GM21723 (cell line): ENCODE results near the gene NUF2.
"Not testable (repeated sequence)": the region's sequence is repeated elsewhere in the genome, so short reads cannot be mapped to it uniquely, and the experiment has no call there.

Experiments used
- ATAC-seq: cut with Tn5 transposase; IDR thresholded peaks from one replicate; pipeline ENCODE4 v1.9.1; 2021; ENCODE audit warnings: mild to moderate bottlenecking, moderate library complexity; ENCODE audit not compliant: unreplicated experiment

The NUF2 gene

DNA sequence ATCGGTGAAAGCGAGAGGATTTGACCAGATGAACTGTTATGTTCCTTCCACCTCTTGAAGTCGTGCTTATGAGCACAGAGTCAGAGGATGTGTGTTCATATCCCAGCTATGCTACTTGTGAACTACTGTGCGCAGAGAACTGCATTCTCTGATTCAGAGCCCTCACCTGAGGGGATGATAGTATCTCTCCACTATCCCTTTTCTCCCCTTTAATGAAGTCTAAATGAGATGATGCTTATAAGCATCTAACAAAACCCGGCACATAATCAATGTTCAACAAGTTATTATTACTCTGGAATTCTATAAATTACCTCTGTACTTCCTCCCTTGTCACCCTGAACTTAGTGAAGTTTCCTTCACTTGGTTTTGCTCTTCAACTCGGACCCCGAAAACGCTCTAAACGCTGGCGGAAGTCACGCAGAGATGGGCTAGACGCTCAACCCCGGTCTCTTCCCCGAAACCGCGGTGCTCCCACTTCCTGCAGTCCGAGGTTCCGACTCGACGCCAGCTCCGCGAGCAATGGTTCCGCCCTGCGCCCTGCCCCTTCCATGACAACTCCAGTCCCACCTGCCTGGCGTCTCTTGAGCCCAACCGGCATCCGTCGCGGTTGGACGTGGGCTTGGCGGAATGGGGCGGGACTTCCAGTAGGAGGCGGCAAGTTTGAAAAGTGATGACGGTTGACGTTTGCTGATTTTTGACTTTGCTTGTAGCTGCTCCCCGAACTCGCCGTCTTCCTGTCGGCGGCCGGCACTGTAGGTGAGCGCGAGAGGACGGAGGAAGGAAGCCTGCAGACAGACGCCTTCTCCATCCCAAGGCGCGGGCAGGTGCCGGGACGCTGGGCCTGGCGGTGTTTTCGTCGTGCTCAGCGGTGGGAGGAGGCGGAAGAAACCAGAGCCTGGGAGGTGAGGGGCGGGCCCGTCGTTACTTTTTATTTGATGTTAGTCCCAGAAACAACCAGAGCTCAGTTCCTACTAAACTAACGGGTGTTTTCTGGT, at the start of gene NUF2:
NUF2 (plus strand) TSS at position 644 of the 995 bp plus-strand sequence. CDS start 4,098 bp downstream, outside the sequence.
- peak; percentile 96 for ATAC-seq

DNA sequence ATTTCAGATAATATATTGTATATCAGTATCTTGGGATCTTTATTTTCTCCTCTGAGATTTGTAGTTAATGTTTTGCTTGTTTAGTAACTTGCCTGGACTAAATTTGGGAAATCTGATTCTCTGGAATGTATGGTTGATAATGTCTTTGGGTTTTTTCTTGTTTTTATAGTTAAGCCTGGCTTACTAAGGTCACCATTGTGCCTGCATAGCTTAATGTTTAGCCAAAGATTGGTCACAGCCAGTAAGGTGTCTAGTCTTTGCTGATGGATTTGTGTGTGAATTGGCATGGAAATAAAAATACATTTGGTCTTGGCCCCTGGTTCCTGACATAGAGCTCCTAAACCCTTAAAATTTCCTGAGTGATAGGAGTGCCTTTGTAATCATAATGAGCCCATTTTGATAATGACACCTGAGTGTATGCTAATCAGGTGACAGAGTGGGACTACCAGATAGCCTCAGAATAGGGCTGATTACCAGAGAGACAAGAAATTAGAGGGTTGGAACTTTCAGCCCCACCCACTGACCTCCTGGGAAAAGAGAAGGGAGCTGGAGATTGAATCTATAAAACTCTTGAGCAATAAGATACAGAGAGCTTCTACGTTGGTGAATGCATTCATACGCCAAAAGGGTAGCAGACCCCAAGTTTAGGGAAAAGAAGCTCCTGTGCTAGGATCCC, 47.9 kb upstream of the NUF2 start:
- no peak for ATAC-seq

DNA sequence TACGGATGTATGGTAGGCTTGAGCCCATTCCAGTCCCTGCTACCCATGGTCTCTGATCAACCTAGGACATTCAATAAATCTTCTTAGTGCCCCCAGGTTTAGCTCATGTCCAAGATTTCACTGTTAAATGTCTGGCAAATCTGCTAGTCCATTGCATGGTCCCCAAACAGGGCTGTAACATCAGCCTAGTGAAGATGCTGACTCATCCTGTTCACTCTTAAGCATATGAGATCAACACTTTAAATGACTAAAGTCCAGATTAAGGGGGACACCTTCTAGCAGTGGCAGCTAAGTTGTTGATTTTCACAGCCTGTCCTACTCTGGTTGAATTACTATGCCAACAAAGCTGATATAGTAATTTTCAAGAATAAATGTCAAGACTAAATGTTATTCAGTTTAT, 46.5 kb upstream of the NUF2 start:
- no peak for ATAC-seq

DNA sequence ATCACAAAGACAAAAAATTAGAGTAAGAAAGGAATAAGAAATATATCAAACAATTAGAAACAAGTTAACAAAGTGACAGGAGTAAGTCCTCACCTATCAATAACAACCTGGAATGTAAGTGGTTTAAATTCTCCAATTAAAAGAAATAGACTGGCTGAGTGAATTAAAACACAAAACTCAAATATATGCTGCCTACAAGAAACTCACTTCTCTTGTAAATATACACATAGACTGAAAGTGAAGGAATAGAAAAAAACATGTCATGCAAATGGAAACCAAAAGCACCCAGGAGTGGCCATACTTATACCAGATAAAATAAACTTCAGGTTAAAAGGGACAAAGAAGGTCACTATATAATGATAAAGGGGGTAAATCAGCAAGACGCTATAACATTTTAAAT, 43.2 kb upstream of the NUF2 start:
- no peak for ATAC-seq

DNA sequence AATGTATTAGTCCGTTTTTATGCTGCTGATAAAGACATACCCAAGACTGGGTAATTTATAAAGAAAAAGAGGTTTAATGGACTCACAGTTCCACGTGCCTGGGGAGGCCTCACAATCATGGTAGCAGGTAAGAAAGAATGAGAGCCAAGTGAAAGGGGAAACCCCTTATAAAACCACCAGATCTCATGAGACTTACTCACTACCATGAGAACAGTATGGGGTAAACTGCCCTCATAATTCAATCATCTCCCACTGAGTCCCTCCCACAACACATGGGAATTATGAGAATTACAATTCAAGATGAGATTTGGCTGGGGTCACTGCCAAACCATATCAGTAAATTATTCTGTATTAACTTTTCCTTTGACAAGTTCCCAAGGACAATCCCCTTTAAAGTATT, 36.9 kb upstream of the NUF2 start:
- ATAC-seq: not testable (repeated sequence)

DNA sequence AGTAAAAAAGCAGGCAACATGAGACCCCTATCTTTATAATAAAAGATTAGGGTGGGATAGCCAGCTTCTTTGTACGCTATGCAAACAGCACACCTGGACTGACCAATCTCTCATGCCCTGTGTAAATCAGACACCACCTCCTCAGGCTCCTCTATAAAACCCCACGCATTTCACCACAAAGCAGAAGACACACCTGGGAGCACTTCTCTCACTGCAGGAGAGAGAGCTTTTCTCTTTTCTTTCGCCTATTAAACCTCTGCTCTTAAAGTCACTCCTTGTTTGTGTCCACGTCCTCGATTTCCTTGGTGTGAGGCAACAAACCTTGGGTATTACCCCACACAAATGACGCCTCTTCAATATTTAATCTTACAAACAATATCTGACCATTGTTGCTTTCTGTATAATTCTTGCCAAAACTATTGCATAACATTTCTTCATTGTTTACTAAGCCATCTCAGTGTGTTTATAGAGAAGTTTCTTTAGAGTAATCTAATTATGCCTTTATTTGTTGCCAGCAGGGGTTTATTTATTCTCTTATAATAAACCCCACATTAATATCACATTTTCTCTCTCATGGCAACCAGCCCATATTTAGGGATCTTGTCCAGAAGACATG, 31.6 kb upstream of the NUF2 start:
- ATAC-seq: no peak

DNA sequence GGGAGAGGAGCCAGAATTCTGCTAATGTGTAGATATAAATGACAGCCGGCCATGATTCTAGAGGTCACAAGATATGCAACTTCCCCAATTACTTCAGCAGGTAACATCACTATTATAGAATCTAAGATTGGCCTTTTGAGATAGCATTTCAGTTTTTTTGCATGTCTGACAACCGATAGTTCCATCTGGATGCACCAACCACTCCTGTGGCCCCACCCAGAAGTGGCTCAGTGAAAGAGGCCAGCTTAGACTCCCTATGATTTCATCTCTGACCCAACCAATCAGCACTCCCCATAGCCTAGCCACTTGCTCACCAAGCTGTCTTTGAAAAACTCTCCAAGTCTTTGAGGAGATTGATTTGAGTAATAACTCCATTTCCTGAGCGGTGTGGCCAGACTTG, 30.3 kb upstream of the NUF2 start:
- ATAC-seq: no peak

DNA sequence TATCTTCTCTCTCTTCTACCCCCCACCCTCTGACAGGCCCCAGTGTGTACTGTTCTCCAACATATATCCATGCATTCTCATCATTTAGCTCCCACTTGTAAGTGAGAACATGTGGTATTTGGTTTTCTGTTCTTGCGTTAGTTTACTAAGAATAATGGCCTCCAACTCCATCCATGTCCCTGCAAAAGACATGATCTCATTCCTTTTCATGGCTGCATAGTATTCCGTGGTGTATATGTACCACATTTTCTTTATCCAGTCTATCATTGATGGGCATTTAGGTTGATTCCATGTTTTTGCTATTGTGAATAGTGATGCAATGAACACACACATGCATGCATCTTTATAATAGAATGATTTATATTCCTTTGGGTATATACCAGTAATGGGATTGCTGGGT, 29.6 kb upstream of the NUF2 start:
- not testable (repeated sequence) for ATAC-seq

DNA sequence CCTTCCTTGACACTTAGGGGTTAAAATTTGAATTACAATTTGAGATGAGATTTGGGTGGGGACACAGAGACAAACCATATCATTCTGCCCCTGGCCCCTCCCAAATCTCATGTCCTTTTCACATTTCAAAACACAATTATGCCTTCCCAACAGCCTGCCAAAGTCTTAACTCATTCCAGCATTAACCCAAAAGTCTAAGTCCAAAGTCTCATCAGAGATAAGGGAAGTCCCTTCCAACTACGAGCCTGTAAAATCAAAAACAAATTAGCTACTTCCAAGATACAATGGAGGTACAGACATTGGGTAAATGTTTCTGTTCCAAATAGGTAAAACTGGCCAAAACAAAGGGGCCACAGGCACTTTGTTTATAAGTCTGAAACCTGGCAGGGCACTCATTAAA, 28.3 kb upstream of the NUF2 start:
- not testable (repeated sequence) for ATAC-seq

DNA sequence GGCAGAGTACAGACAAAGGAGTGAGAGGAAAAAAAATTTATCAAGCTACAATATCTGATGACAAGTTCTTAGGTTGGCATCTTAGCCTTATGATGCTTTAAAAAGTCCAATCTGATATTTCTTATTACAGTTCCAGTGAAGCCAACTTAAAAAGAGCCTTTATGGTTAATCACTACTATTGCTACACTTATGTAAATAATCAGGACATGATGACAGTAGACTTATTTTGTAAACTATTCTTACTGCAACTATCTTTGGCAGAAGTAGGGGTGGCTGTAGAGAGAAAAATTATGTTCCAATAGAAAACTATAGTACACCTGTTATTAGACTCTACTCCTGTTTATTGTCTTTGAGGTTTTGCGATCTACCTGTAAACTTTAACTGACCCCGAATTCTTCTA, 25.8 kb upstream of the NUF2 start:
- no peak for ATAC-seq

DNA sequence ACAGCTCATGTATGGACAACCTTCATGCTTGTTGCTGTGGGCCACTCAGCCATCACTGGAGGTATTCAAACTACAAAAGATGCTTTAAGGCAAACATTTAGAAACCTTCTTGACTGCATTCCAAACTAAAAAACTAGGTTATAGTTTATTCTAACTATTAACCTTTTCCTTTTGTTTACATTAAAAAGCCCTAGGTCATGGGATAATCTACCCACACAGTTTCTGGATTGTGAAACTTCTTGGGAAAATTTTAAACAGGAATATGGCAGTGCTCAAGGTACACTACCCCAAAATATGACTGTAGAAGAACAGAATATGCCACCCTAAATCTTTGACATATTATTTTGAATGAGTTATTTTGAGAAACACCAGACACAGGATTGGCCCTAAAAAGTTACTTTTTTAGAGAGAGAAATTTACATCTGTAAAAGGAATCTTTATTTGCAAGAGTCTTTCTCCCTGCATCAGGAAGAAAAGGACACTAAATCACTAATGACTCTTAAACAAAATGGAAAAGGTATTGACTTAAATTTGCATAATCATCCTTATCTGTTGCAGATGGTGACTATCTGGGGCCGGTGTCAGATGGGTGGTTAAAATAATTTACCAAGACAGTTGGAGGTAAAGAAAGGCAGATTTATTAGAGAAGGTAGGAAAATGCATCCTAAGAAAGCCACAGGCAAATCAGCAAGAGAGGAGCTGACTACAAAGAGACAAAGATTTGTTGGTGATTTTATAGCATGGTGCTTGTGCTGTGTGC, 25.1 kb upstream of the NUF2 start:
- no peak for ATAC-seq

DNA sequence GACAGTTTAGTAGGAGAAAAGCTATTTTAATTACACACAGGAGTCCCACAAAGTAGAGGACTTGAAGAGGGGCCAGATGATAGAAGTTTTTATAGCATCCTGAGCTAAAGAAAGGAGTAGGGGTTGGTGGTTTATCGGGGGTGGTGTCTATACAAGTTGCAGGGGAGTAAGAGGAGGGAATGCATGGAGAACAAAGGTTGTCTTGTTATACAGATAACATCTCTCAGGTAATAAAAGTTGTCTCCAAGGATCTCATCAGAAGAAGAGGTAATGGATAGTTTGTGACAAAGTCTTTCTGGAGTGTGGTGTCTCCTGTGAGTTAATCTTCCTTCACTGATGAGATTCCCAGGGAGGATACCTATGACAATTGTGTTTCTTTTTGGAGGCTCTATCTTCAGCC, 23.4 kb upstream of the NUF2 start:
- ATAC-seq: no peak

DNA sequence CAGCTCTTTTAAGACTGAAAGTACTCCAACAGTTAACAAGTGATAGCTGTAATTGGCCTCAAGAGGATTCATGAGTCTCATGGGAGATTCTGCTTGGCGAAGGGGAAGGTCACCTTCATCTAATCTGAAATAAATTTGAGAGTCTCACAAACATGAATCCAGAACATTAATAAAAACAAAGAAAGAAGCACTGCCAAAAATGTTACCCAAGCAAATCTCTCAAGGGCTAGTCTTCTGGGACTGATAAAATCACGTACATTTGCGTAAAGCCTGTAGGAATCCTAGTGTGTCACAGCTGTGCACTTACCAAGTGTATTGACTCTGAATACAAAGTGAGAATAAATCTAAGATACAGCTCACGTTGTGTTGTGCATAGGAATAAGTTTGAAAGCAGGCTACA, 21.2 kb upstream of the NUF2 start:
- no peak for ATAC-seq

DNA sequence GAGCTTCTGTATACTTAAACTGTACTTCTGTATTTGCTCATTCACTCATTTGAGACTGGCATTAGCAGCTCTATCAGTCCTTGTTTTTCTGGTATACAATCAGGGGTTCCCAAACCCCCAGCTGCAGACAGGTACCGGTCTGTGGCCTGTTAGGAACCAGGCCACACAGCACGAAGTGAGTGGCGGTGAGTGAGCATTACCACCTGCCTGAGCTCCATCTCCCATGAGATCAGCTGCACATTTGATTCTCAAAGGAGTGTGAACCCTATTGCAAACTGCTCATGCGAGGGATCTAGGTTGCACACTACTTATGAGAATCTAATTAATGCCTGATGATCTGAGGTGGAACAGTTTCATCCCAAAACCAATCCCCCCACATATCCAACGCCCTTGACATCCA, 18.2 kb upstream of the NUF2 start:
- no peak for ATAC-seq

DNA sequence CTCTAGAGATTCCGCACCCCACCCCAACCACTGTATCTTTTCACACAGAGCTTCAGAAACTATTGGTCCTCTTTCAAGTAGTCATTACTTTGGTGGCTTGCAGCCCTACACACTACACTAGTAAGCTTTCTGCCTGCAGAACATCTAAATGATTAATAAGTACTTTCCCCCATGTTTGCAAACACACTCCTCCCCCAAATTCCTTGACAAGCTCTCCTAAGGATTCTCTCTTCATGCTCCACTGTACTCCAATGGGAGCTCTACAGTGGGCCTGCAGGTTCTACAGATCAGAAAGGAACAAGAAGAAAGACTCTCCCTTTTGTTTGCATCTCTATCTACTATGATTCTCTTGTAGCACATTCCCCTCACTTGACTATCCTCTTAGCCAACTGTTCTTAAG, 16.3 kb upstream of the NUF2 start:
- no peak for ATAC-seq

DNA sequence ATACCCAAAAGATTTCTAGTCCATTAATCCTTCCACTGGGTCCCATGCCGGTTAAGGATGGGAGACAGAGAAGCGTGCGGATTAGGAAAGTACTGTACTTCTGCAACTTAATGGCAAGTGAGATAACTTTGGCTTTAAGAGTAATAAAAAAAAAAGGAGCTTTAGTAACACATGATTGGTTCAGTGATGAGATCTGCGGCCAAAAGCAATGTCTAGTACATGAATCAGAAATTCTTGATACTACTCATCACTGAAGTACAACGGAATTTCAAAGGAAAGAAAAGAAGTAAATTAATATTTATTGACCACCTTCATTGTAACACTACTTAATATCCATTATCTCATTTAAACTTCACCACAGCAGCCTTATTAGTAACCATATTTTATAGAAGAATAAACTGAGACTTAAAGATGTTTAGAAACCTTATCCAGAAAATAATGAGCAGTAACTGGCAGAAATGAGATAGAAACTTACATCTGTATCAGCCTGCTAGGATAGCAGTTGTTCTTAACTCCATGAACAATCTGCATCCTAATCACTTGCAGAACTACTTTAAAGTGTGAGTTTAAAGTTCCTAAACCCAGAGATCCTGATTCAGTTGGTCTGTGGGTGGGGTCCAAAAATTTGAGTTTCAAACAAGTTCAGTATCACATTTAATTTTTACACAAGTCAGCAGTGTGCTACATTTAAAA, 14.1 kb upstream of the NUF2 start:
- no peak for ATAC-seq

DNA sequence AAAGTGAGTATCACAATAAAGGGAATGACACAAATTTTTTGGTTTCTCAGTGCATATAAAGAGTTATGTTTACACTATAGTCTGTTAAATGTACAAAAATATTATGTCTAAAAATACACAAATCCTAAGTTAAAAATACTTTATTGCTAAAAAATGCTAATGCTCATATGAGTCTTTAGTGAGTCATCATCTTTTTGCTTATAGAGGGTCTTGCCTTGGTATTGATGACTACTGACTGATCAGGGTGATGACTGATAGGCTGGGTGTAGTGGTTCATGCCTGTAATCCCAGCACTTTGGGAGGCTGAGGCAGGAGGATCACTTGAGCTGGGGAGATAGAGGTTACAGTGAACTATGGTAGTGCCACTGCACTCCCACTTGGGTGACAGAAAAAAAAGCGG, 12.9 kb upstream of the NUF2 start:
- ATAC-seq: no peak

DNA sequence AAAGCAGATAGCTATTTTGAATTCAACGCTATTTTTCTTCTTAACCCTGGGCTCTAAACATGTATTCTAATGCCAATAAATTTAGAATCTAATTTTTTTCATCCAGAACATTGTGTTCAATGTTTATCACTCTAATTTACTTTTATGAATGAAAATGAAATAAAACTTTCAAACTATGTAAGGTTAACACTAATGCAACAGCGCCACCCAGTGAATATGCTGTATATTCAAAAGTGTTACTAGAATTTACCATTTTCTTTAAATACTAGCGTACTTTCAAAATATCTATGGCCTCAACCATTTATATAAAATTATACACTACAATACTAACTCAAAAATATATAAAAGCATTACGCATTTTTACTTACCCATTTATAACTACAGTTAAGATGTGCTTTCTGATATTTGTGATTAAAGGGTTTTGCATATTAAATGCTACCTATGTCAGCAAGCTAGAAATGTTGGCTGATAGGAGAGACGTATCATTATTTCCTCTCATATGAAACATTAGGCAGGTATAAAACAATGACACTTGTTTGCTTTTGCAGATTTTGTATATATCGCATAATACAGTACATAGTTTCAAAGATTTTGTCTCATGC, 5.9 kb upstream of the NUF2 start:
- ATAC-seq: no peak

DNA sequence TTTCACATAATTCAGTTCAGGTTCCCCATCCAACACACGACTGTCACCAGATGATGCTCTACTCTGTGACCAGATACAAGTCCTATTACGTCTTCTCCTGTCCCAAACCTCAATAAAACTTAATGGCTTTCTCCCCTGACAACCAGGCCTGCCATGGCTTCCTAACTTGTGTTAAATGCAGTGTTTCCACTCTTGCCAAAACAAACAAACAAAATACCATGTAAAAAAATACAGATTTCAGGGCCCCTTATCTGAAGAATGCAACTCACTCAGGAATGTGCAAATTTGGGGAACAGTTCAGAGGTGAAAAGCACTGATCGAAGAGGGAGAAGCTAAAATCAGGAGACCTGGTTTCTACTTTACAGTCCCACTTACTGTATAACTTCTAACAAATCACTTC, 863 bp upstream of the NUF2 start:
- no peak for ATAC-seq

DNA sequence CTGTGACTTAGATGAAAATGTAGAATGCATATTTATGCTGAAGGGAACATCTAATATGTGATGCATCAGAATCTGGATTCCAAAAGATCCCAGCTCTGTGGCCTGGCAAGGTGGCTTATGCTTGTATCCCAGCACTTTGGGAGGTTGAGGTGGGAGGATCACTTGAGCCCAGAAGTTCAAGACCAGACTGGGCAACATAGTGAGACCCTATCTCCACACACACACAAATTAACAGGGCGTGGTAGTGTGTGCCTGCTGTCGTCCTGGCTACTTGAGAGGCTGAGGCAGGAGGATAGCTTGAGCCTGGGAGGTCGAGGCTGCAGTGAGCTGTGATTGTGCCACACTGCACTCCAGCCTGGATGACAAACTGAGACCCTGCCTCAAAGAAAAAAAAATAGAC, 1.6 kb downstream of the NUF2 start:
- ATAC-seq: not testable (repeated sequence)
